GM12891 (cell line): ENCODE results near the gene STK39. TPM values are rescaled to one million over a fixed set of nuclear protein-coding genes. Genes with fewer than 3 reads are reported as not detected.
"Not testable (repeated sequence)": the region's sequence is repeated elsewhere in the genome, so short reads cannot be mapped to it uniquely, and the experiment has no call there.

Experiments
- DNase-seq: peaks from one replicate; pipeline ENCODE4 v3.0.0; 2011; ENCODE audit warnings: low spot score; ENCODE audit not compliant: insufficient read length
- FAIRE-seq: peaks from 2 replicates; lab custom pipeline; 2011; peaks lifted over from hg19 to GRCh38; lab: Jason Lieb, UNC
- PAX5 ChIP-seq: IDR thresholded peaks from 2 replicates; pipeline ENCODE4 v1.6.1; 2011; ENCODE audit warnings: low read length, moderate library complexity, mild to moderate bottlenecking; ENCODE audit not compliant: insufficient read depth, severe bottlenecking
- POLR2A ChIP-seq: IDR thresholded peaks from 2 replicates; pipeline ENCODE4 v1.6.1; 2011; ENCODE audit warnings: low read depth, low read length, control low read depth
- POLR2AphosphoS5 ChIP-seq: IDR thresholded peaks from 2 replicates; pipeline ENCODE4 v1.6.1; 2011; ENCODE audit warnings: low read depth, low read length, control low read depth
- POU2F2 ChIP-seq: IDR thresholded peaks from 2 replicates; pipeline ENCODE4 v1.6.1; 2011; ENCODE audit warnings: low read depth, mild to moderate bottlenecking, control low read depth, low read length, moderate library complexity
- SPI1 ChIP-seq: IDR thresholded peaks from 2 replicates; pipeline ENCODE4 v1.6.1; 2011; ENCODE audit warnings: low read depth, low read length, control low read depth
- TAF1 ChIP-seq: IDR thresholded peaks from 2 replicates; pipeline ENCODE4 v1.6.1; 2011; ENCODE audit warnings: low read depth, low read length, control low read depth
- polyA plus RNA-seq: library from polyadenylated mRNA; unstranded; fragments of >200 nt; gene quantifications from one replicate; pipeline ENCODE4 v1.2.1, GENCODE V29; 2012; ENCODE audit warnings: low read depth, missing spikeins, inconsistent platforms; ENCODE audit not compliant: missing spikeins

Gene STK39
- 0.08 TPM for polyA plus RNA-seq

DNA sequence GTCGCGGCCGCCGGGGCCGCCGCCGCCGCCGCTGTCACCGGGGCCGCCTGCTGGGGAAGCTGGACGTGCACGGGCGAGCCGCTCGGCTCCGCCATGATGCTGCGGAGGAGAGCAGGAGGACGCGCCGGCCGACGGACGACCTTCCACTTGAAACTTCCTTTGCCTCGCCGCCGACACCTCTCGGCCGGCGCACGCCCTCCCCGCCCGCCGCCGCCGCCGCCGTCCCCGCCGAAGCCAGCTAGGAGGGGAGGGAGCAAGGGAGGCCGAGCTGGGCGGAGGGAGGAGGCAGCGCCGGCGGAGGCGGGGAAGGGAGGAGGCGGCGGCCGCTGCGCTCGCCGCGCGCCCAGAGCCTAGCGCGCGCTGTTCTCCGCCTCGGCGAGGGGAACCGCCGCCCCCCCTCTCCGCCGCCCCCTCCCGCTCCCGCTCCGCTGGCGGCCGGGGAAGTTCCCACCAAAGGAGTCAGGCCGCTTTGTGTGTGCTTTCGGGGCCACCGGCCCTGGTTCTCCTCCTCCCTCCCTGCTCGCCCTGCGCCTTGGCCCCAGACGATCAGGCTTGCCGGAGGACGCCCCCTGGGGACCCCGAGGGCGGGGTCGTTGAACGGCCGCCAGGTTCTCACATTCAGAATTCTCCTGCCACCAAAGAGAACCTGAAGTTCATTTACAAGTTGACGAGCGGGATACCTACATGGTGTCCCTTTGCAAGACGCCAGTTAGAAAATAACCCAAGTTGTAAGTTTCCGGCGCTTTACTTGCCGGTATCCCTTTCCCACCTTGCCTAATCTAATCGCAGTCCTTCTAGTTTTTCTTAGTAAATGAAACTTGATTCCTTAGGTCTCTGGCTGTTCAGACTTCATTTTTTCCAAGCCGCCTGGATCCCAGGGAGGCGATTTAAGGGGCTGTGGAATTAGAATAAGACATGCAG lies at the start of gene STK39:
TSS of gene STK39 (minus strand) at position 255 of the 921 bp plus-strand sequence. CDS start at position 95, 160 bp downstream.
- no peak for FAIRE-seq
- peak; percentile 67 for DNase-seq
- TF ChIP-seq POLR2A (no peak), SPI1 (no peak)

- FAIRE-seq (no peak), DNase-seq (no peak)
- TF ChIP-seq SPI1 (no peak), POLR2AphosphoS5 (no peak), PAX5 (no peak), POU2F2 (no peak), POLR2A (no peak), TAF1 (no peak)
Observed at GRCh38 chr2:168295051-168295450, 47.7 kb upstream of the STK39 start.

GRCh38 chr2:168294409-168294808 lies 47.0 kb upstream of the STK39 start:
- FAIRE-seq, result no peak
- no peak for DNase-seq
- TF ChIP-seq SPI1 (no peak), TAF1 (no peak), PAX5 (no peak), POLR2AphosphoS5 (no peak), POU2F2 (no peak), POLR2A (no peak)

DNA sequence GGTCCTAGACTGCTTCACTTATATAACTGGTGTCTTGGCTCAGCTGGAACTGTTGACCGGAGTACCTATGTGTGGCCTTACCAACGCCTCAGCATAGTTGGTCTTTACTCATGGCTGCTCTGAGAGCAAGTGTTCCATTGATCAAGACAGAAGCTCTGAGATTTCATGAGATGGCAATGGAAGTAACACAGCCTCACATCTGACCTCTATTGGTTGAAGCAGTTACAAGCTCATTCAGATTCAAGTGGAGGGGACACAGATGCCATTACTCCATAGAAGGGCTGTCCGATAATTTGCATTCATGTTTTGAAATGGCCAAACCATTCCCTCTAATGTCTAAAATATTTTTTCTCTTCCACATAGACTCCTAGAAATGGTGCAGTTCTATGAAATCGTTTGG lies 46.4 kb upstream of the STK39 start:
- DNase-seq (no peak), FAIRE-seq (no peak)
- TF ChIP-seq SPI1 (no peak), POLR2A (no peak), POLR2AphosphoS5 (no peak), POU2F2 (no peak), PAX5 (no peak), TAF1 (no peak)

DNA sequence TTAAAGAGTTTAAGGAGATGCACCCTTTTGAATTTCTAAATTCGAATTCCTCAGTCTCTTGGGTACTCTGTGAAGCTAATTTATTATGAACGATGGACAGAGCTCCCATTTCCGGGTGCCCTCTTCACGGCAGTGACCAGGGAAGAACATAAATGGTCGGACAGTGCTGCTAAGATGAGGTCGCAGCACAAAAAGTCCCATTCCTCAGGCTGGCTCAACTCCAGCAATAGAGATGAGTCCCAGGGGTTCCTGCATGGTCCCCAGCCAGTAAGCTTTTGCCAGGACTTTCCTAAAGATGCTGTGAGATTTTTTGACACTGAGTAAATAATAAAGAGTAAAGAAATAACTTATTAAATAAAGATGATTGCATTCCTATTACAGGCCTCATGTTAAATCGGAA lies 43.0 kb upstream of the STK39 start:
- TF ChIP-seq POU2F2, result no peak
- TF ChIP-seq TAF1, result no peak
- TF ChIP-seq SPI1, result no peak
- no peak for TF ChIP-seq POLR2A
- no peak for TF ChIP-seq POLR2AphosphoS5
- no peak for TF ChIP-seq PAX5
- DNase-seq, result no peak
- no peak for FAIRE-seq

- no peak for FAIRE-seq
- DNase-seq, result no peak
- TF ChIP-seq POLR2AphosphoS5, result no peak
- no peak for TF ChIP-seq POLR2A
- no peak for TF ChIP-seq SPI1
- TF ChIP-seq POU2F2, result no peak
- no peak for TF ChIP-seq PAX5
- no peak for TF ChIP-seq TAF1
Observed at GRCh38 chr2:168289880-168290279, 42.5 kb upstream of the STK39 start.

GRCh38 chr2:168286535-168286934 lies 39.1 kb upstream of the STK39 start:
- FAIRE-seq (no peak), DNase-seq (no peak)
- no peak for TF ChIP-seq TAF1
- TF ChIP-seq PAX5, result no peak
- no peak for TF ChIP-seq POLR2A
- TF ChIP-seq POU2F2, result no peak
- no peak for TF ChIP-seq SPI1
- no peak for TF ChIP-seq POLR2AphosphoS5

- TF ChIP-seq POLR2A (no peak), POLR2AphosphoS5 (no peak), POU2F2 (no peak), PAX5 (no peak), SPI1 (no peak), TAF1 (no peak)
- DNase-seq, result no peak
- FAIRE-seq, result no peak
Observed at GRCh38 chr2:168278424-168278888, 31.1 kb upstream of the STK39 start.

DNA sequence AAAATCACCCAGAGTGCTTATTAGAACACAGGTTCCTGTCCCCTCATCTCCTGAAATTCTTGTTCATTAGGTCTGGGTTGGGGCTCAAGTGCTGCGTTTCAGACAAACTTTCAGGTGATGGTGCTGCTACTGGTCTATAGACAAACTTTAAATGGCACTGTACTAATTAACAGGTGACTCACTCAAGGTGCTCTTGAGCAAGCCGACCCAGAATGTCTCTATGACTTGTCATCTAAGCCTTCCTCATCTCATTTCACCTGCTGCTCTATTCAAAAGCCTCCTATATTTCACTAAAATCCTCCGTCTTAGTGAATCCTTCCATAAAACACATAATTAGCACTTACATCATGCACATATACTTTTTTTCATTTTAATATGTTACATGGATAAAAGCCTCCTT lies 29.9 kb upstream of the STK39 start:
- FAIRE-seq (no peak), DNase-seq (no peak)
- TF ChIP-seq POLR2AphosphoS5, result no peak
- no peak for TF ChIP-seq PAX5
- no peak for TF ChIP-seq POLR2A
- TF ChIP-seq SPI1, result no peak
- no peak for TF ChIP-seq TAF1
- TF ChIP-seq POU2F2, result no peak

- DNase-seq (no peak), FAIRE-seq (no peak)
- TF ChIP-seq SPI1 (no peak), TAF1 (no peak), POLR2A (no peak), POU2F2 (no peak), PAX5 (no peak), POLR2AphosphoS5 (no peak)
Observed at GRCh38 chr2:168272225-168272624, 24.8 kb upstream of the STK39 start.

- not testable (repeated sequence) for DNase-seq
Observed at GRCh38 chr2:168262926-168263325, 15.5 kb upstream of the STK39 start.

More at GRCh38 chr2:168262926-168263325, 15.5 kb upstream of the STK39 start:
- FAIRE-seq, result not testable (repeated sequence)
